HG02610 (cell line): Measurements from ENCODE around the gene ARMH4.

ENCODE experiments used
- ATAC-seq: cut with Tn5 transposase; IDR thresholded peaks from one replicate; pipeline ENCODE4 v1.9.1; 2021; ENCODE audit warnings: mild to moderate bottlenecking, moderate library complexity; ENCODE audit not compliant: unreplicated experiment

The ARMH4 gene

DNA sequence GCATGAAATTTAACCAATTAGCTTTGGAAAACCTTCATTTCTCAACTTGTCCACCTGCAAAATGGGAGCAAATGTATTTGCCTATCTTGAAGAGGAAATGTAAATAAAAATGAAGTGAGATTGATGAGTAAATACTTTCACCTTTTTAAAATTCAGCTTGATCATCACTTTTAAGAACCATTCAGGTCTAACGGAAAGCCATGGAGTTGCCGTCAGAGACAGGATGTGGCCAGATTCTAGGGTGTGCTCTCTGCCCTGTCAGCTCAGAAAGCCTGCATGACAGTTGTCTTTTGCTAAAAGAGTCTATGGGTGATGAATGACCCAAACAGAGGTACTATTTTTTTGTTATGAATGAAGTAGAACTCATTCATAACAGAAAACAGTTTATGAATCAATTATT lies 181.8 kb downstream of the ARMH4 start:
- ATAC-seq = no peak

GRCh38 chr14:57963071-57963470 lies 188.9 kb downstream of the ARMH4 start:
- no peak for ATAC-seq

DNA sequence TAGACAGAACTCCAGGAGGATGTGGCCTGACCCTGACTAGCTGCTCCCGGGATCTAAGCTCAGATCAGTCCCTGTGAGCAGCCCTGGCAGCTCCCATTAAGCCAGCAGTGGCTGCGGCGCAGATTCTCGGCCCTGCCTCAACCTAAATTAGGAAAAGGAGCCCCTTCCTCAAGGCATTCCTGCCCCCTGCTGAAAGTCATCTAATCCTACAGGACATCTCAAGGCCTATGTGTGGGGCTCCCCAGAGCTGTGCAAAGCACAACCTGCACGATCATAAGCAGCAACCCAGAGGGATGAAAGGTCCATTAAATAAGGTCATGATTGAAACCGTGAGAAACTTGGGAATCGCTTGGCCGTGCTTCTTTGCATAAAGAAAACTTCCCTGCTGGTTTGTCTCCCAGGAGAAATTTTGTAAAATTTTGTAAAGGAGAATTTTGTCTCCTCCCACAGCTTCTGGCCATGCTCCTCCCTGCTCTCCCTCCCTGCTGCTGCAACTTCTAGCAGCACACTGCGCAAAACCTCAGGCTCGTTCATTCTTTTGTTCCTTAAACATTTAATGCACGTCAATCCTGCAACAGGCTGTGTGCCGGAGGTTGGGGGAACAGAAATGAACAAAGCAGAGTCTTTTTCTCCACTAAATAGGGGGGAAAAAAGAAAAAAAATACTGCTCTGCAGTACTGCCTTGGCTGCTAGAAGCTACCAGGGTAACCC lies 189.5 kb downstream of the ARMH4 start:
- no peak for ATAC-seq

GRCh38 chr14:57961786-57962060 lies 190.3 kb downstream of the ARMH4 start:
- ATAC-seq = no peak

GRCh38 chr14:57960946-57961785 lies 190.8 kb downstream of the ARMH4 start:
- no peak for ATAC-seq

DNA sequence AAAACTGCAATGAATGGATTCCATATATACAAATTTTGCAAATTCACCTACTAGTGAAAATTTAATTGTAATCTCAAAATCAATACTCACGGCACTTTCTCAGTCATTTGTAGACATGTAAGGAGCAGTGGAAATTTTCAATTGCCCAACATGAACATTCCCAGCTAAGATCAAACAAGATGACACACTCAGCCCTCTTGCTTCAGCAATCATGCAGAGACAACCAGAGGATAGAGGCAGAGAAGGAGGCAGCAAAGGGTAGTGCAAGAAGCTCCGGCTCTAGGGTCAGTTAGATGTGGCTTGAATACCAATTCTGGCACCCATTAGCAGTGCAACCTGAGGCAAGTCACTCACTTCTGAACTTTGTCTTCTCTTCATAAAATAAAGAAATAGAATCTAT lies 194.6 kb downstream of the ARMH4 start:
- ATAC-seq = no peak
